Panc1 (cell line): ENCODE data around the gene SYNDIG1L. TPM values are rescaled to one million over a fixed set of nuclear protein-coding genes. Genes with fewer than 3 reads are reported as not detected.
"Not testable (repeated sequence)": the region's sequence is repeated elsewhere in the genome, so short reads cannot be mapped to it uniquely, and the experiment has no call there.

Source experiments
- ATAC-seq: fragments of 200-7000 bp; cut with Tn5 transposase; 2 replicates; pipeline ENCODE4 v1.9.1; 2020; ENCODE audit warnings: mild to moderate bottlenecking, moderate library complexity
- BruUV-seq: library from RNA; stranded (reverse); fragments of 400-500 nt; replicated peaks from 2 replicates; lab custom pipeline; 2021; lab: Mats Ljungman, UMichigan
- CTCF ChIA-PET: fragments of 300-600 bp; sonication (Branson Sonifier 250); formaldehyde crosslinking; loops from one replicate; lab custom pipeline; 2022; ENCODE audit warnings: antibody characterized with exemption; lab: Charles Lee
- POLR2A ChIA-PET: fragments of 300-600 bp; sonication (Branson Sonifier 250); formaldehyde crosslinking; loops from one replicate; lab custom pipeline; 2022; ENCODE audit warnings: antibody characterized with exemption; lab: Charles Lee
- DNase-seq: peaks from one replicate; pipeline ENCODE4 v3.0.0-alpha.2; 2010; ENCODE audit warnings: low read depth, low spot score
- H3K27ac ChIP-seq: 2 replicates; pipeline ENCODE4 v1.5.1; 2011; ENCODE audit warnings: mild to moderate bottlenecking, low read length, inconsistent platforms
- H3K27me3 ChIP-seq: fragments of 200-500 bp; sonication (Bioruptor generic); 2 replicates; pipeline ENCODE4 v1.6.0; 2014; ENCODE audit warnings: low read length, inconsistent platforms; ENCODE audit not compliant: control insufficient read depth, insufficient read depth
- H3K36me3 ChIP-seq: fragments of 200-500 bp; sonication (Bioruptor generic); 2 replicates; pipeline ENCODE4 v1.5.1; 2014; ENCODE audit warnings: inconsistent platforms, mild to moderate bottlenecking, low read length, moderate library complexity; ENCODE audit not compliant: control insufficient read depth, insufficient read depth
- H3K4me1 ChIP-seq: 2 replicates; pipeline ENCODE4 v1.5.1; 2011; ENCODE audit warnings: inconsistent platforms, mild to moderate bottlenecking, low read length, moderate library complexity; ENCODE audit not compliant: control insufficient read depth, insufficient read depth
- H3K4me3 ChIP-seq, 2 experiments: 2 replicates each; pipeline ENCODE4 v1.5.1; 2011 to 2012; ENCODE audit warnings: low read depth in 2 of 2, low read length in 2 of 2, mild to moderate bottlenecking in 2 of 2, inconsistent platforms in 1 of 2, moderate library complexity in 1 of 2
- H3K9me3 ChIP-seq: fragments of 200-500 bp; sonication (Bioruptor generic); 2 replicates; pipeline ENCODE4 v1.5.1; 2014; ENCODE audit warnings: low read depth, mild to moderate bottlenecking, inconsistent platforms, low read length, moderate library complexity; ENCODE audit not compliant: control insufficient read depth, insufficient read depth
- POLR2AphosphoS5 ChIP-seq: IDR thresholded peaks from 2 replicates; pipeline ENCODE4 v1.6.1; 2012; ENCODE audit warnings: mild to moderate bottlenecking, low read depth, low read length, moderate library complexity
- SIN3A ChIP-seq: IDR thresholded peaks from 2 replicates; pipeline ENCODE4 v1.6.1; 2012; ENCODE audit warnings: low read depth, mild to moderate bottlenecking, low read length, moderate library complexity, borderline replicate concordance; ENCODE audit not compliant: insufficient read depth
- TCF7L2 ChIP-seq: IDR thresholded peaks from 2 replicates; pipeline ENCODE4 v1.6.1; 2011; ENCODE audit warnings: mild to moderate bottlenecking, low read depth, low read length, inconsistent platforms
- in situ Hi-C: cut with HindIII; loops from 2 replicates; pipeline ENCODE4 v1.10.0; 2016; ENCODE audit warnings: low sequenced_read_pairs, low pct_unique_long_range_greater_than_20kb
- intact Hi-C: fragments of 100-400 bp; cut with micrococcal nuclease; formaldehyde crosslinking; loops from one replicate; pipeline ENCODE4 v1.10.0; 2022; ENCODE audit not compliant: unreplicated experiment
- total RNA-seq: library from RNA; stranded (reverse); gene quantifications from one replicate; pipeline ENCODE4 v1.2.1, GENCODE V29; 2021; ENCODE audit not compliant: unreplicated experiment
- TF ChIP-seq, protein P1 (sequence below): fragments of 450-650 bp; IDR thresholded peaks from 2 replicates; pipeline ENCODE4 v1.5.1; 2017; ENCODE audit warnings: mild to moderate bottlenecking
- TF ChIP-seq, protein P2 (sequence below), 2 experiments: IDR thresholded peaks; 2 replicates each; pipeline ENCODE4 v1.6.1; 2011 to 2012; ENCODE audit warnings: low read depth in 2 of 2, control low read depth in 1 of 2, low read length in 1 of 2, mild to moderate bottlenecking in 1 of 2, moderate library complexity in 1 of 2; ENCODE audit not compliant: insufficient read depth in 1 of 2

SYNDIG1L gene
- total RNA-seq, 1 experiment from 2014 or later = not detected

DNA sequence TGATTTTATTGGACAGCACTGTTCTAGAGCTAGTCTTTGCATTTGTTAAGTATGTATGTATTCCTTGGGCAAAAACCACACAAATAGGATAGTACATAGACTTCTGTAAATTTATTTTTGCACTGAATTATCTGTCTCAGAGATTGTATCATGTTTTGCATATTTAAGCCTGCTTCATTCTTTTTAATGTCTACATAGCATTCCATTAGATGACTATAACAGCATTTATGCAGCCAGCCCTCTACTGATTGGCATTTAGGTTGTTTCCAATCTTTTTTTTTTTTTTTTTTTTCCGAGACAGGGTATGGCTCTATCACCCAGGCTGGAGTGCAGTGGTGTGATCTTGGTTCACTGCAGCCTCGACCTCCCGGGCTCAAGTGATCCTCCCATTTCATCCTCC, 34.5 kb downstream of the SYNDIG1L start:
- in situ Hi-C loops (no loop called here), intact Hi-C loops (no loop called here)
- POLR2A ChIA-PET = interaction anchor here (0.7 kb wide), 1 partner anchor 260 kb away, joined by 8 read pairs; no protein-coding TSS in a partner anchor
- TF ChIP-seq SIN3A (no peak), TCF7L2 (no peak), POLR2AphosphoS5 (no peak)
- TF ChIP-seq, protein P1, sequence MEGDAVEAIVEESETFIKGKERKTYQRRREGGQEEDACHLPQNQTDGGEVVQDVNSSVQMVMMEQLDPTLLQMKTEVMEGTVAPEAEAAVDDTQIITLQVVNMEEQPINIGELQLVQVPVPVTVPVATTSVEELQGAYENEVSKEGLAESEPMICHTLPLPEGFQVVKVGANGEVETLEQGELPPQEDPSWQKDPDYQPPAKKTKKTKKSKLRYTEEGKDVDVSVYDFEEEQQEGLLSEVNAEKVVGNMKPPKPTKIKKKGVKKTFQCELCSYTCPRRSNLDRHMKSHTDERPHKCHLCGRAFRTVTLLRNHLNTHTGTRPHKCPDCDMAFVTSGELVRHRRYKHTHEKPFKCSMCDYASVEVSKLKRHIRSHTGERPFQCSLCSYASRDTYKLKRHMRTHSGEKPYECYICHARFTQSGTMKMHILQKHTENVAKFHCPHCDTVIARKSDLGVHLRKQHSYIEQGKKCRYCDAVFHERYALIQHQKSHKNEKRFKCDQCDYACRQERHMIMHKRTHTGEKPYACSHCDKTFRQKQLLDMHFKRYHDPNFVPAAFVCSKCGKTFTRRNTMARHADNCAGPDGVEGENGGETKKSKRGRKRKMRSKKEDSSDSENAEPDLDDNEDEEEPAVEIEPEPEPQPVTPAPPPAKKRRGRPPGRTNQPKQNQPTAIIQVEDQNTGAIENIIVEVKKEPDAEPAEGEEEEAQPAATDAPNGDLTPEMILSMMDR = no peak
- TF ChIP-seq, protein P2, sequence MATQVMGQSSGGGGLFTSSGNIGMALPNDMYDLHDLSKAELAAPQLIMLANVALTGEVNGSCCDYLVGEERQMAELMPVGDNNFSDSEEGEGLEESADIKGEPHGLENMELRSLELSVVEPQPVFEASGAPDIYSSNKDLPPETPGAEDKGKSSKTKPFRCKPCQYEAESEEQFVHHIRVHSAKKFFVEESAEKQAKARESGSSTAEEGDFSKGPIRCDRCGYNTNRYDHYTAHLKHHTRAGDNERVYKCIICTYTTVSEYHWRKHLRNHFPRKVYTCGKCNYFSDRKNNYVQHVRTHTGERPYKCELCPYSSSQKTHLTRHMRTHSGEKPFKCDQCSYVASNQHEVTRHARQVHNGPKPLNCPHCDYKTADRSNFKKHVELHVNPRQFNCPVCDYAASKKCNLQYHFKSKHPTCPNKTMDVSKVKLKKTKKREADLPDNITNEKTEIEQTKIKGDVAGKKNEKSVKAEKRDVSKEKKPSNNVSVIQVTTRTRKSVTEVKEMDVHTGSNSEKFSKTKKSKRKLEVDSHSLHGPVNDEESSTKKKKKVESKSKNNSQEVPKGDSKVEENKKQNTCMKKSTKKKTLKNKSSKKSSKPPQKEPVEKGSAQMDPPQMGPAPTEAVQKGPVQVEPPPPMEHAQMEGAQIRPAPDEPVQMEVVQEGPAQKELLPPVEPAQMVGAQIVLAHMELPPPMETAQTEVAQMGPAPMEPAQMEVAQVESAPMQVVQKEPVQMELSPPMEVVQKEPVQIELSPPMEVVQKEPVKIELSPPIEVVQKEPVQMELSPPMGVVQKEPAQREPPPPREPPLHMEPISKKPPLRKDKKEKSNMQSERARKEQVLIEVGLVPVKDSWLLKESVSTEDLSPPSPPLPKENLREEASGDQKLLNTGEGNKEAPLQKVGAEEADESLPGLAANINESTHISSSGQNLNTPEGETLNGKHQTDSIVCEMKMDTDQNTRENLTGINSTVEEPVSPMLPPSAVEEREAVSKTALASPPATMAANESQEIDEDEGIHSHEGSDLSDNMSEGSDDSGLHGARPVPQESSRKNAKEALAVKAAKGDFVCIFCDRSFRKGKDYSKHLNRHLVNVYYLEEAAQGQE (IDR thresholded peaks at IDR 0.05; ENCODE audit: insufficient read depth in 1 of 2, low read depth in 2 of 2, low read length in 1 of 2) = no peak
- H3K9me3 ChIP-seq = no peaks in the 10 kb centered on the region
- ATAC-seq = no peak
- H3K27ac ChIP-seq = no peak overlapping the region
- no peaks in the 10 kb centered on the region for H3K4me1 ChIP-seq
- no peaks in the 10 kb centered on the region for H3K36me3 ChIP-seq
- no TSS peak for BruUV-seq
- no peak for DNase-seq
- CTCF ChIA-PET = no interaction called here
- peaks cover 2% of the 10 kb centered on the region; the same call in 1 of the 2 replicates for H3K27me3 ChIP-seq
- no peak overlapping the region for H3K4me3 ChIP-seq

DNA sequence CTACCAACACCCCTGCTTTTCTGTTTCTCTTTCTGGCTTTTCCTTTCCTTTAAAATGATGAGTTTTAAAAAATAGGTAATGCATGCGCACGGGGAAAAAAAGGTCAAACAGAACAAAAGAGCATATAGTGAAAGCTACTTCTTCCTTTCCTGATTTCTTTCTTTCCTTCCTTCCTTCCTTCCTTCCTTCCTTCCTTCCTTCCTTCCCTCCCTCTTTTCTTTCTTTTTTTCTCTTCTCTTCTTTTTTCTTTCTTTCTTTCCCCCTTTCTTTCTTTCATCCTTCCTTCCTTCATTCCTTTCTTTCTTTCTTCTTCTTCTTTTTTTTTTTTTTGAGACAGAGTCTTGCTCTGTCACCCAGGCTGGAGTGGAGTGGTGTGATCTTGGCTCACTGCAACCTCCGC, 35.5 kb downstream of the SYNDIG1L start:
- POLR2A ChIA-PET, in situ Hi-C loops, CTCF ChIA-PET, H3K36me3 ChIP-seq, H3K27me3 ChIP-seq, intact Hi-C loops, DNase-seq, H3K4me1 ChIP-seq, H3K27ac ChIP-seq, H3K4me3 ChIP-seq, BruUV-seq, H3K9me3 ChIP-seq, ATAC-seq: not testable (repeated sequence)

DNA sequence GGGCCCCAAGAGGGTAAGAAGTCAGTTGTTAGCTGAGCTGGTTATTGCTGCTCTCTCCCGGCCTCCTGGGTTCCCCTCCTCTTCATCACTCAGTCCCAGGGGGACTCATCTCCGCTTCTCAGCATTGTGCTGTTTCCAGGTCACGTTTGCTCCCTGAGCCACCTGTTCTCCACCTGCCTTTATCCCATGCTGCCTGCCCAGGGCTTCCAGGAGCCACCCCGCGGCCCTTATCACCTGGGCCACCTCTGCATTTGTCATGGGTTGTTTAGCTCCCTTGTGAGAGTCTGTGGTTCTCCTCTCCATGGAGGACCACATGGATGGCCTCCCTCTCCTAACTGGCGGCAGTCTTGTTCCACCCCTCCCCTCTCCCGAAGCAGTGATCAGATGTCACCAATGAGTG, 36.0 kb downstream of the SYNDIG1L start:
- H3K27ac ChIP-seq = no peak overlapping the region
- BruUV-seq = no TSS peak
- H3K27me3 ChIP-seq = peaks cover 2% of the 10 kb centered on the region; the same call in 1 of the 2 replicates
- CTCF ChIA-PET = no interaction called here
- no peak for TF ChIP-seq TCF7L2
- TF ChIP-seq SIN3A = no peak
- TF ChIP-seq, protein P2 (IDR thresholded peaks at IDR 0.05; ENCODE audit: insufficient read depth in 1 of 2, low read depth in 2 of 2, low read length in 1 of 2) = no peak
- TF ChIP-seq, protein P1 = no peak
- no peak for TF ChIP-seq POLR2AphosphoS5
- no peak for DNase-seq
- H3K4me1 ChIP-seq = no peaks in the 10 kb centered on the region
- no peaks in the 10 kb centered on the region for H3K9me3 ChIP-seq
- POLR2A ChIA-PET = no interaction called here
- intact Hi-C loops = no loop called here
- no peak for ATAC-seq
- H3K36me3 ChIP-seq = no peaks in the 10 kb centered on the region
- in situ Hi-C loops = no loop called here
- no peak overlapping the region for H3K4me3 ChIP-seq
